ENCODE results near the gene RHOD.

The RHOD gene

DNA sequence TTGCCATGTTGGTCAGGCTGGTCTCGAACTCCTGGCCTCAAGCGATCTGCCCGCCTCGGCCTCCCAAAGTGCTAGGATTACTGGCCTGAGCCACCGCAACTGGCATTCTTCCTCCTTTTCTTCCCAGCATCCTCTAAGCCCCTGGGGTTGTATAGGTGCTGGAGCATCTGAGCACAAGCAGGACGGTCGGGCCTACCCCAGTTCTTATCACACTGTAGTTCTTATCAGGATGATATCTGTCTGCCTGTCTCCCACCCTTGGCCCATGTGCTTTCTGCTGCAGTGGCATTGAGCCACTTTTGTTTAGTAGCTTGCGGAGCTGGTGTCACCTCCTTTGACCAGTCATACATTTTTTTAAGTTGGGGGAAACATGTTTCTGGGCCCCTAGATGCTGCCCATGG, 1.9 kb downstream of the RHOD start:
- in situ Hi-C loops (cut with MboI; ENCODE audit: low sequenced_read_pairs): no loop called here
- Histone ChIP-seq H3K9me3 (no peaks in the 10 kb centered on the region), H3K36me3 (replicated peaks) (no peaks in the 10 kb centered on the region), H3K4me1 (peaks cover 3% of the 10 kb centered on the region; the same call in 1 of the 2 replicates), H3K4me3 (no peak overlapping the region), H3K27me3 (ENCODE audit: low read depth) (no peaks in the 10 kb centered on the region)
- no peak for DNase-seq (ENCODE audit: low spot score in 2 of 2)

DNA sequence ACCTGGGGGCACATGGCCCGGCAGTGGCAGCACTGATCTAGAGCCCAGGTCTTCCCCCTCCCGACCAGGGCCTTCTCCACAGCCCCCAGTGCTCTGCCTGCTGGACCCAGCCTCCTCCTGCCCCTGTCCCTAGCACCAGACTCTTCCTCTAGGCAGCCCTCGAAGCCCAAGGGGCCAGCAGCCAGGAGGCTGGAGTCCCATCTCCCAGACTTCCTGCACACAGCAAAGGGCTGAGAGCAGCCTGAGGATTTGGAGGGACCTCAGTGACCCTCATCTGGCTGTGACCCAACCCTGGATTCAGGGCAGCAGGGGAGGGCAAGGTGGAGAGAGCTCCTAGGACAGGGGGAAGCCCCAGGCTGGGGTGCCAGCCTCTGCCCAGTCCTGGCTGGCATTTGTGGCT, 3.0 kb downstream of the RHOD start:
- in situ Hi-C loops (cut with MboI; ENCODE audit: low sequenced_read_pairs): no loop called here
- no peak for DNase-seq (ENCODE audit: low spot score in 2 of 2)
- no peak overlapping the region for H3K4me3 ChIP-seq

DNA sequence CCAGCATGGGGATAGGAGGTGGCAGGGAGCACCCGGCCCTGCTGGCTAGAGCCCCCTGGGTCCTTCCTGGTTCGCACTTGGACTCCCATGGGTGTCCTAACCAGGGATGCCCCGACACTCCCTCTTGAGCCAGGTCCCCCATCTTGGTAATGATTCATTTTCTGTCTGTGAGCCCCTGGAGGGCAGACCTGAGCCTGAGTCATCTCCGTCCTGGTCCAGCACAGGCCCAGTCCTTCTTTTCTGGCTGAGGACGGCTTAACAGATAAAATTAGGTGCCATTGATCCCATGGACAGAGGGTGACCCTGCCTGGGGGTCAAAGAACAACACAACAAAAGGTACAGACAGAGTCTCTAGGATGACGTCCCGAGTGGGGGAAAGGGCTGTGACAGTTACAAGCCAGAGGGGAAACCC, 3.5 kb downstream of the RHOD start:
- in situ Hi-C loops (cut with MboI; ENCODE audit: low sequenced_read_pairs): no loop called here
- no peaks in the 10 kb centered on the region for H3K4me1 ChIP-seq
- DNase-seq (ENCODE audit: low spot score in 2 of 2): no peak
- no peaks in the 10 kb centered on the region for H3K27me3 ChIP-seq (ENCODE audit: low read depth)
- H3K9me3 ChIP-seq: no peaks in the 10 kb centered on the region
- H3K36me3 ChIP-seq (replicated peaks): no peaks in the 10 kb centered on the region
- no peak overlapping the region for H3K4me3 ChIP-seq

More for the DNA sequence above, 3.0 kb downstream of the RHOD start:
- no peaks in the 10 kb centered on the region for H3K36me3 ChIP-seq (replicated peaks)
- H3K9me3 ChIP-seq: no peaks in the 10 kb centered on the region
- no peaks in the 10 kb centered on the region for H3K27me3 ChIP-seq (ENCODE audit: low read depth)
- peaks cover 3% of the 10 kb centered on the region; the same call in 1 of the 2 replicates for H3K4me1 ChIP-seq

- H3K4me3 ChIP-seq: no peak overlapping the region
- DNase-seq (ENCODE audit: low spot score in 2 of 2): no peak
- in situ Hi-C loops (cut with MboI; ENCODE audit: low sequenced_read_pairs): no loop called here
- no peaks in the 10 kb centered on the region for H3K27me3 ChIP-seq (ENCODE audit: low read depth)
- H3K36me3 ChIP-seq (replicated peaks): no peaks in the 10 kb centered on the region
- no peaks in the 10 kb centered on the region for H3K4me1 ChIP-seq
- H3K9me3 ChIP-seq: no peaks in the 10 kb centered on the region
Observed at GRCh38 chr11:67062526-67063373, 6.1 kb downstream of the RHOD start.

- DNase-seq (ENCODE audit: low spot score in 2 of 2): no peak
- in situ Hi-C loops (cut with MboI; ENCODE audit: low sequenced_read_pairs): no loop called here
- H3K27me3 ChIP-seq (ENCODE audit: low read depth): no peaks in the 10 kb centered on the region
- no peak overlapping the region for H3K4me3 ChIP-seq
- H3K9me3 ChIP-seq: no peaks in the 10 kb centered on the region
- no peaks in the 10 kb centered on the region for H3K36me3 ChIP-seq (replicated peaks)
- no peaks in the 10 kb centered on the region for H3K4me1 ChIP-seq
Observed at GRCh38 chr11:67066333-67066709, 9.7 kb downstream of the RHOD start.

DNA sequence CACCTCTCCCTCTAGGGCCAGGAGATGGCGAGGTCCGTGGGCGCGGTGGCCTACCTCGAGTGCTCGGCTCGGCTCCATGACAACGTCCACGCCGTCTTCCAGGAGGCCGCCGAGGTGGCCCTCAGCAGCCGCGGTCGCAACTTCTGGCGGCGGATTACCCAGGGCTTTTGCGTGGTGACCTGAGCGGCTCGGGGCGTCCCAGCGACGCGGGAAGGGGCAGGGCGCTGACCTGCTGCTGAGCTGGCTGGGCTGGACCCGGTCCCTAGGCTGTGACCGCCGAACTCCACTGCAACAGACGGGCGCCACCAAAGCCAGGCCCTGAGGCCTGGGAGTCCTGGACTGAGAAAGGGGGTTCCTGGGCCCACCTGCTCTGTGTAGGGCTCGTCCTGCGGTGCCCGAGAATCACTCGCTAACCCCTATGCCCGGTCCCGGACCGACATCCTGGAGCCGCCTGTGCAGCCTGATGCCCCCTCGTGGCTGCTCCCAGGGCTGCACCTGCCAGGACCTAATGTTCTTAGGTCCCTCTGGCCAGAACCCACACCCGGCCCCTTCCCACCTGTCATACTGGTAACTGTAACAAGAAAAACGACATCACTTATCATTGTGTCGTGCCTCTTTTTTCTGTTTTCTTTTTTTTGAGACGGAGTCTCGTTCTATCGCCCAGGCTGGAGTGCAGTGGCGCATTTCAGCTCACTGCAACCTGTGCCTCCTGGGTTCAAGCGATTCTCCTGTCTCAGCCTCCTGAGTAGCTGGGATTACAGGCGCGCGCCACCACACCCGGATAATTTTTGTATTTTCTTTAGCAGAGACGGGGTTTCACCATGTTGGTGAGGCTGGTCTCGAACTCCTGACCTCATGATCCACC, 15.0 kb downstream of the RHOD start:
- no peaks in the 10 kb centered on the region for H3K27me3 ChIP-seq (ENCODE audit: low read depth)
- in situ Hi-C loops (cut with MboI; ENCODE audit: low sequenced_read_pairs): no loop called here
- H3K9me3 ChIP-seq: no peaks in the 10 kb centered on the region
- H3K36me3 ChIP-seq (replicated peaks): no peaks in the 10 kb centered on the region
- no peaks in the 10 kb centered on the region for H3K4me1 ChIP-seq
- H3K4me3 ChIP-seq: no peak overlapping the region
- DNase-seq (ENCODE audit: low spot score in 2 of 2): peak; percentile 50 to 85

DNA sequence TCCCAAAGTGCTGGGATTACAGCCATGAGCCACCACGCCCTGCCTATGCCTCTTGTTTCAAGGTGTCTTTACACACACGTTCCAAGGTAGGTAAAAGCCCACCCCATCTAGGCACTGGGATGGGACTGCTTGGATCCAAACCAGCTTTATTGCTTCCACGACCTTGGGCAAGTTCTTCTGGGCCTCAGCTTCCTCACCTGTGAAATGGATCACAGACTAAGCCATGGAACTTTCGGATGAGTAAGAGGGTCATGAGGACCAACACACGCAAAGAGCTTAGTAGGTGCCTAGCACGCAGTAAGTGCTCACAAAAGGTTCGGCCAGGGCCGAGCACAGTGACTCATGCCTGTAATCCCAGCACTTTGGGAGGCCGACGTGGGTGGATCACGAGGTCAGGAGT, 15.6 kb downstream of the RHOD start:
- no peaks in the 10 kb centered on the region for H3K27me3 ChIP-seq (ENCODE audit: low read depth)
- H3K4me3 ChIP-seq: no peak overlapping the region
- in situ Hi-C loops (cut with MboI; ENCODE audit: low sequenced_read_pairs): no loop called here
- H3K4me1 ChIP-seq: no peaks in the 10 kb centered on the region
- no peaks in the 10 kb centered on the region for H3K9me3 ChIP-seq
- no peak for DNase-seq (ENCODE audit: low spot score in 2 of 2)
- no peaks in the 10 kb centered on the region for H3K36me3 ChIP-seq (replicated peaks)

- no peak overlapping the region for H3K4me3 ChIP-seq
- H3K4me1 ChIP-seq: no peaks in the 10 kb centered on the region
- H3K27me3 ChIP-seq (ENCODE audit: low read depth): no peaks in the 10 kb centered on the region
- in situ Hi-C loops (cut with MboI; ENCODE audit: low sequenced_read_pairs): no loop called here
- no peaks in the 10 kb centered on the region for H3K36me3 ChIP-seq (replicated peaks)
- H3K9me3 ChIP-seq: no peaks in the 10 kb centered on the region
- DNase-seq (ENCODE audit: low spot score in 2 of 2): no peak
Observed at GRCh38 chr11:67073908-67074307, 17.3 kb downstream of the RHOD start.

GRCh38 chr11:67076202-67076601, 19.6 kb downstream of the RHOD start:
- in situ Hi-C loops (cut with MboI; ENCODE audit: low sequenced_read_pairs): no loop called here
- H3K27me3 ChIP-seq (ENCODE audit: low read depth): no peaks in the 10 kb centered on the region
- no peaks in the 10 kb centered on the region for H3K9me3 ChIP-seq
- no peak for DNase-seq (ENCODE audit: low spot score in 2 of 2)
- H3K36me3 ChIP-seq (replicated peaks): no peaks in the 10 kb centered on the region
- no peaks in the 10 kb centered on the region for H3K4me1 ChIP-seq
- no peak overlapping the region for H3K4me3 ChIP-seq

GRCh38 chr11:67079065-67079705, 22.5 kb downstream of the RHOD start:
- Histone ChIP-seq H3K27me3 (ENCODE audit: low read depth) (no peaks in the 10 kb centered on the region), H3K4me1 (peaks cover 5% of the 10 kb centered on the region; the same call in 1 of the 2 replicates), H3K36me3 (replicated peaks) (no peaks in the 10 kb centered on the region), H3K9me3 (no peaks in the 10 kb centered on the region), H3K4me3 (no peak overlapping the region)
- in situ Hi-C loops (cut with MboI; ENCODE audit: low sequenced_read_pairs): no loop called here
- DNase-seq (ENCODE audit: low spot score in 2 of 2): no peak

DNA sequence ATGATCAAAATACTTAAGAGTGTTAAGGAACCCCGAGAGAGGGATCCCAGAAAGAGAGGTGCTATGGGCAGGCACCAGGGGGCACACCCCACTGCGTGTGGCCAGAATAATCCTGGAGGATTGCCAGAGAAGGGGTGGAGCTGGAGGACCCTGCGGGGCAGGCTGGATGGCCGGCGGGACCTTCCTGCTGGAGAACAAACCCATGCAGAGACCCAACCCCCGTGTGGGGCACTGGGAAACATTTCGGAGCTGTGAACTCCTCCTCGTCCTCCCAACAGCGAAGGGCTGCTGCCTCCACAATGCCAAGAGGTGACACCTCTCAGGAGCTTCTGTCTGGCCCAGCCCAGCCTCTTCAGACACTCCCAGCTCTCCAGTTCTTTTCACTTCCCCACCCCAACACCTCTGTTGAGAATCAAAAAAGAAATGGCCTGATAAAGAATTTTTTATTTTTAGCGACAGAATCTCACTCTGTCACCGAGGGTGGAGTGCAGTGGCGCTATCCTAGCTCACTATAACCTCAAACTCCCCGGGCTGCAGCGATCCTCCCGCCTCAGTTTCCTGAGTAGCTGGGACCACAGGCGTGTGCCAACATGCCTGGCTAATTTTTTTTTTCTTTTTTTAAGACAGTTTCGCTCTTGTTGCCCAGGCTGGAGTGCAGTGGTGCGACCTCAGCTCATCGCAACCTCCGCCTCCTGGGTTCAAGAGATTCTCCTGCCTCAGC, 25.6 kb downstream of the RHOD start:
- peak in 1 of 2 experiments; percentile 55 for DNase-seq (ENCODE audit: low spot score in 2 of 2)
- H3K4me3 ChIP-seq: no peak overlapping the region
- in situ Hi-C loops (cut with MboI; ENCODE audit: low sequenced_read_pairs): loop anchor here (10.0 kb wide), 2 partner anchors 163 to 233 kb away; no protein-coding TSS in a partner anchor

GRCh38 chr11:67083786-67084366, 27.2 kb downstream of the RHOD start:
- in situ Hi-C loops (cut with MboI; ENCODE audit: low sequenced_read_pairs): loop anchor here (10.0 kb wide), 2 partner anchors 161 to 231 kb away; no protein-coding TSS in a partner anchor
- H3K4me1 ChIP-seq: peaks cover 5% of the 10 kb centered on the region; the same call in 1 of the 2 replicates
- DNase-seq (ENCODE audit: low spot score in 2 of 2): no peak
- no peaks in the 10 kb centered on the region for H3K9me3 ChIP-seq
- no peak overlapping the region for H3K4me3 ChIP-seq
- H3K27me3 ChIP-seq (ENCODE audit: low read depth): no peaks in the 10 kb centered on the region
- H3K36me3 ChIP-seq (replicated peaks): no peaks in the 10 kb centered on the region

More for the DNA sequence above, 25.6 kb downstream of the RHOD start:
- no peaks in the 10 kb centered on the region for H3K27me3 ChIP-seq (ENCODE audit: low read depth)
- peaks cover 5% of the 10 kb centered on the region; the same call in 1 of the 2 replicates for H3K4me1 ChIP-seq
- H3K9me3 ChIP-seq: no peaks in the 10 kb centered on the region
- H3K36me3 ChIP-seq (replicated peaks): no peaks in the 10 kb centered on the region

GRCh38 chr11:67085617-67086016, 29.0 kb downstream of the RHOD start:
- peaks cover 5% of the 10 kb centered on the region; the same call in 1 of the 2 replicates for H3K4me1 ChIP-seq
- no peaks in the 10 kb centered on the region for H3K9me3 ChIP-seq
- H3K36me3 ChIP-seq (replicated peaks): no peaks in the 10 kb centered on the region
- H3K4me3 ChIP-seq: no peak overlapping the region
- no peaks in the 10 kb centered on the region for H3K27me3 ChIP-seq (ENCODE audit: low read depth)
- in situ Hi-C loops (cut with MboI; ENCODE audit: low sequenced_read_pairs): loop anchor here (10.0 kb wide), 2 partner anchors 159 to 229 kb away; no protein-coding TSS in a partner anchor
- no peak for DNase-seq (ENCODE audit: low spot score in 2 of 2)

All from HAP-1 (cell line).